Endodermal cell (in vitro differentiated cells): ENCODE measurements around the gene HTR1E. TPM values are rescaled to one million over a fixed set of nuclear protein-coding genes. Genes with fewer than 3 reads are reported as not detected.
"Not testable (repeated sequence)": the region's sequence is repeated elsewhere in the genome, so short reads cannot be mapped to it uniquely, and the experiment has no call there.

ENCODE experiments used
- DNase-seq: peaks from one replicate; pipeline ENCODE4 v3.0.0-alpha.2; 2017
- H3K27ac ChIP-seq: 2 replicates; pipeline ENCODE4 v1.5.1; 2013; ENCODE audit warnings: mild to moderate bottlenecking, low read depth, low read length, moderate library complexity
- H3K27me3 ChIP-seq: 2 replicates; pipeline ENCODE4 v1.6.1; 2013; ENCODE audit warnings: mild to moderate bottlenecking, low read length, moderate library complexity; ENCODE audit not compliant: insufficient read depth, control insufficient read depth, poor library complexity, severe bottlenecking
- H3K36me3 ChIP-seq: 2 replicates; pipeline ENCODE4 v1.7.0; 2013; ENCODE audit warnings: mild to moderate bottlenecking, low read length, moderate library complexity; ENCODE audit not compliant: control insufficient read depth, insufficient read depth
- H3K4me1 ChIP-seq: one replicate; pipeline ENCODE4 v1.7.0; 2013; ENCODE audit warnings: low read length; ENCODE audit not compliant: control insufficient read depth, insufficient read depth
- H3K4me3 ChIP-seq: 2 replicates; pipeline ENCODE4 v1.5.1; 2013; ENCODE audit warnings: mild to moderate bottlenecking, low read length, moderate library complexity
- H3K9ac ChIP-seq: 2 replicates; pipeline ENCODE4 v1.6.1; 2013; ENCODE audit warnings: mild to moderate bottlenecking, low read length, moderate library complexity; ENCODE audit not compliant: poor library complexity, severe bottlenecking; ENCODE audit errors: extremely low read depth
- H3K9me3 ChIP-seq: 2 replicates; pipeline ENCODE4 v1.6.1; 2013; ENCODE audit warnings: mild to moderate bottlenecking, low read length, moderate library complexity; ENCODE audit not compliant: control insufficient read depth
- H3K27ac Mint-ChIP-seq: 2 replicates; pipeline ENCODE4 v1.8.0; 2020; ENCODE audit warnings: mixed read lengths
- H3K27me3 Mint-ChIP-seq: 2 replicates; pipeline ENCODE4 v1.8.0; 2021; ENCODE audit warnings: mild to moderate bottlenecking, mixed read lengths; ENCODE audit not compliant: insufficient read depth
- H3K36me3 Mint-ChIP-seq: 2 replicates; pipeline ENCODE4 v1.8.0; 2020; ENCODE audit warnings: low read depth, mixed read lengths
- H3K4me1 Mint-ChIP-seq: 2 replicates; pipeline ENCODE4 v1.8.0; 2020; ENCODE audit warnings: mixed read lengths
- H3K4me3 Mint-ChIP-seq: 2 replicates; pipeline ENCODE4 v1.8.0; 2020; ENCODE audit warnings: mild to moderate bottlenecking, moderate library complexity, mixed read lengths
- H3K9me3 Mint-ChIP-seq: 2 replicates; pipeline ENCODE4 v1.8.0; 2020; ENCODE audit warnings: mild to moderate bottlenecking, mixed read lengths
- WGBS, 2 experiments: methylation state at CpG; one replicate each; pipeline versions ENCODE4 v1.1.5 to v1.1.7; 2013; ENCODE audit warnings: missing lambda C conversion rate in 2 of 2, mixed read lengths in 1 of 2; ENCODE audit not compliant: insufficient coverage in 1 of 2, insufficient read length in 1 of 2; 5-methylcytosine and 5-hydroxymethylcytosine counted together
- total RNA-seq, 2 donors: library from RNA; stranded (reverse); fragmentation: NEBNext Ultra II Directional in 1 of 2; extraction: Animal tissue kit (Norgen Biotek cat#: 25700) in 1 of 2; gene quantifications; 2 replicates in 1 of 2; 3 replicates in 1 of 2; pipeline ENCODE4 v1.2.1, GENCODE V29; 2021
- TF ChIP-seq, protein P1 (sequence below): fragments of 200-600 bp; sonication (generic); conservative IDR thresholded peaks from 2 replicates; pipeline ENCODE4 v1.5.0; 2021; ENCODE audit warnings: antibody characterized with exemption, mild to moderate bottlenecking

The HTR1E gene
- total RNA-seq, 2 donors from 2014 or later = 1.3 to 3.6 TPM

DNA sequence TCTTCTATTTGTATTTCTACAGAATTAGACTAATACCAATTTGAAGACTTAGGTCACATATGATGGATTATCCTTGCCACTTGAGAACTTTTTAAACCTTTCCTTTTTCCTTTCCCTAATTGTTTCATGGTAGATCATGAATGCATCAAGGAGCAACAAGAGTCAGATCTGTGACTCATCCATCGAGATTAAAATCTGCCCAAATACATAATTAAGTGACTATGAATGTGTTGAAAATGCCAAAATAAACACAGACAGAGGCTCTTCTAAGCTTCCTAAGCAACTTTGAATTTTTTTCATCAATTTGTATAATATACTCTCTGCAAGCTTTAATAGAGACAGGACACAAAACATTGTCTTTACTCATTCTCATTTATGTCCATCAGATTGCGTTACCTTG lies 23.5 kb upstream of the HTR1E start:
- Mint-ChIP-seq H3K27me3 (no peaks in the 10 kb centered on the region), H3K36me3 (no peaks in the 10 kb centered on the region)
- WGBS, 2 experiments = 94 to 100% methylated on average over 1 to 2 of the region's 2 CpGs

DNA sequence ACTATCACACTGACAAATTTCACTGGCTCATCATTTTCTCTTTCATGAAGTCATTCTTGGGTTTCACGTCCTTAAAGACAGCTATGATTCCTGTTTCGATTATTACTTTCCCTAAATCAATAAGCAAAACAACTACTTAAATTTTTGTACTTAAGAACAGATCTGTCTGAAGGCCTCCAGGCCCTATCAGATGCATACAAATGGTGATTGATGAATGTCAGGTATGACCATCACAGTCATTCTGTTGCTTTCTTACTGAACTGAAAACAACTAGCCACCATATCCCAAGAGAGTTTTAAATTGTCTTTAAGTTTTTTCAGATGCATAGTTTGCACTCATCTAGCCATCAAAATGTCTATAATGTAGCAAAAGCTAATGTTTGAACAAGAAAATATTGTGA lies 20.9 kb upstream of the HTR1E start:
- Histone ChIP-seq H3K9me3 (peaks cover 8% of the 10 kb centered on the region), H3K27me3 (no peaks in the 10 kb centered on the region), H3K27ac (no peak overlapping the region), H3K36me3 (no peaks in the 10 kb centered on the region), H3K4me1 (peaks cover 9% of the 10 kb centered on the region), H3K9ac (no peak overlapping the region), H3K4me3 (no peak overlapping the region)
- TF ChIP-seq, protein P1, sequence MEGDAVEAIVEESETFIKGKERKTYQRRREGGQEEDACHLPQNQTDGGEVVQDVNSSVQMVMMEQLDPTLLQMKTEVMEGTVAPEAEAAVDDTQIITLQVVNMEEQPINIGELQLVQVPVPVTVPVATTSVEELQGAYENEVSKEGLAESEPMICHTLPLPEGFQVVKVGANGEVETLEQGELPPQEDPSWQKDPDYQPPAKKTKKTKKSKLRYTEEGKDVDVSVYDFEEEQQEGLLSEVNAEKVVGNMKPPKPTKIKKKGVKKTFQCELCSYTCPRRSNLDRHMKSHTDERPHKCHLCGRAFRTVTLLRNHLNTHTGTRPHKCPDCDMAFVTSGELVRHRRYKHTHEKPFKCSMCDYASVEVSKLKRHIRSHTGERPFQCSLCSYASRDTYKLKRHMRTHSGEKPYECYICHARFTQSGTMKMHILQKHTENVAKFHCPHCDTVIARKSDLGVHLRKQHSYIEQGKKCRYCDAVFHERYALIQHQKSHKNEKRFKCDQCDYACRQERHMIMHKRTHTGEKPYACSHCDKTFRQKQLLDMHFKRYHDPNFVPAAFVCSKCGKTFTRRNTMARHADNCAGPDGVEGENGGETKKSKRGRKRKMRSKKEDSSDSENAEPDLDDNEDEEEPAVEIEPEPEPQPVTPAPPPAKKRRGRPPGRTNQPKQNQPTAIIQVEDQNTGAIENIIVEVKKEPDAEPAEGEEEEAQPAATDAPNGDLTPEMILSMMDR = no peak
- no peak for DNase-seq
- H3K9me3 Mint-ChIP-seq = peaks cover 8% of the 10 kb centered on the region
- no peaks in the 10 kb centered on the region for H3K27me3 Mint-ChIP-seq
- 96% methylated on average over 2 of the region's 2 CpGs; no CpG with 5 or more reads in 1 of the 2 experiments for WGBS, 2 experiments
- H3K4me1 Mint-ChIP-seq = peaks cover 35% of the 10 kb centered on the region
- H3K4me3 Mint-ChIP-seq = no peak overlapping the region
- H3K36me3 Mint-ChIP-seq = no peaks in the 10 kb centered on the region
- H3K27ac Mint-ChIP-seq = no peak overlapping the region

More for the DNA sequence above, 23.5 kb upstream of the HTR1E start:
- TF ChIP-seq, protein P1 = no peak
- Mint-ChIP-seq H3K9me3 (peaks cover 3% of the 10 kb centered on the region), H3K4me3 (no peak overlapping the region), H3K4me1 (peaks cover 35% of the 10 kb centered on the region), H3K27ac (no peak overlapping the region)
- DNase-seq = no peak
- H3K27ac ChIP-seq = no peak overlapping the region
- H3K36me3 ChIP-seq = no peaks in the 10 kb centered on the region
- no peaks in the 10 kb centered on the region for H3K27me3 ChIP-seq
- H3K9ac ChIP-seq = no peak overlapping the region
- peaks cover 8% of the 10 kb centered on the region for H3K9me3 ChIP-seq
- peaks cover 9% of the 10 kb centered on the region for H3K4me1 ChIP-seq
- H3K4me3 ChIP-seq = no peak overlapping the region

DNA sequence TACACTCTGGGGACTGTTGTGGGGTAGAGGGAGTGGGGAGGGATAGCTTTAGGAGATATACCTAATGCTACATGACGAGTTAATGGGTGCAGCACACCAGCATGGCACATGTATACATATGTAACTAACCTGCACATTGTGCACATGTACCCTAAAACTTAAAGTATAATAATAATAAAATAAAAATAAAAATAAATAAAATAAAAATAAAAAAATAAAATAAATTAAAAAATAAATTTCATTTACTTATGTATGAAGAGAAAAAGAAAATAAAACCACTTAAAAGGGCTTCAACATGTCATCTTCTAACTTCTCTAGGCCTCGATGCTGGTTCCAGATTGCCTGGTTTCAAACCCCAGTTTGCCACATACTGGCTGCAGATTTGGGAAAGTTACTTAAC lies 10.2 kb upstream of the HTR1E start:
- H3K4me3 Mint-ChIP-seq, H3K27me3 ChIP-seq, H3K27ac ChIP-seq, H3K36me3 ChIP-seq, H3K9me3 ChIP-seq, H3K27me3 Mint-ChIP-seq, DNase-seq, H3K4me3 ChIP-seq, H3K4me1 ChIP-seq, H3K9me3 Mint-ChIP-seq, H3K27ac Mint-ChIP-seq, H3K36me3 Mint-ChIP-seq, H3K4me1 Mint-ChIP-seq, H3K9ac ChIP-seq: not testable (repeated sequence)
- 93% methylated on average over 1 of the region's 2 CpGs; no CpG with 5 or more reads in 1 of the 2 experiments for WGBS, 2 experiments

DNA sequence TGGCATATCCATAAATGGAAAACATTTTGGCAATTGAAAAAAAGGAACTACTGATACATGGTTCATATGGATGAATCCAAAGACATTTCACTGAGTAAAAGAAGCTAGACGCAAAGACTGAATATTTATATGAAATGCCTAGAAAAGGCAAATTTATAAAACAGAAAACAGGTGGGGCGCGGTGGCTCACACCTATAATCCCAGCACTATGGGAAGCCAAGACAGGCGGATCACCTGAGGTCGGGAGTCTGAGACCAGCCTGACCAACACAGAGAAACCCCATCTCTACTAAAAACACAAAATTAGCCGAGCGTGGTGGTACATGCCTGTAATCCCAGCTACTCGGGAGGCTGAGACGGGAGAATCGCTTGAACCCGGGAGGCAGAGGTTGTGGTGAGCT lies 9.5 kb upstream of the HTR1E start:
- not testable (repeated sequence) for H3K27me3 ChIP-seq, H3K9me3 Mint-ChIP-seq, H3K27ac Mint-ChIP-seq, H3K4me1 ChIP-seq, H3K36me3 ChIP-seq, H3K4me3 ChIP-seq, H3K9me3 ChIP-seq, H3K9ac ChIP-seq, H3K27me3 Mint-ChIP-seq, H3K36me3 Mint-ChIP-seq, H3K27ac ChIP-seq, H3K4me1 Mint-ChIP-seq, DNase-seq, H3K4me3 Mint-ChIP-seq
- WGBS, 2 experiments = 76 to 95% methylated on average over 3 to 11 of the region's 11 CpGs
